Measurements from ENCODE around the gene UBQLN4. TPM values are rescaled to one million over a fixed set of nuclear protein-coding genes. Genes with fewer than 3 reads are reported as not detected.

The UBQLN4 gene
- total RNA-seq, 4 donors from 2014 or later, result 15.1 to 16.5 (median 16.2) TPM

- no peak for TF ChIP-seq CTCF (IDR thresholded peaks at IDR 0.05; ENCODE audit: low read depth)
Measured at GRCh38 chr1:156080241-156080862, 26.8 kb upstream of the UBQLN4 start.

GRCh38 chr1:156079762-156080161, 26.2 kb upstream of the UBQLN4 start:
- no peak for TF ChIP-seq CTCF (IDR thresholded peaks at IDR 0.05; ENCODE audit: low read depth)

- no peak for TF ChIP-seq CTCF (IDR thresholded peaks at IDR 0.05; ENCODE audit: low read depth)
Measured at GRCh38 chr1:156078728-156079127, 25.1 kb upstream of the UBQLN4 start.

GRCh38 chr1:156077430-156077760, 23.8 kb upstream of the UBQLN4 start:
- no peak for TF ChIP-seq CTCF (IDR thresholded peaks at IDR 0.05; ENCODE audit: low read depth)

DNA sequence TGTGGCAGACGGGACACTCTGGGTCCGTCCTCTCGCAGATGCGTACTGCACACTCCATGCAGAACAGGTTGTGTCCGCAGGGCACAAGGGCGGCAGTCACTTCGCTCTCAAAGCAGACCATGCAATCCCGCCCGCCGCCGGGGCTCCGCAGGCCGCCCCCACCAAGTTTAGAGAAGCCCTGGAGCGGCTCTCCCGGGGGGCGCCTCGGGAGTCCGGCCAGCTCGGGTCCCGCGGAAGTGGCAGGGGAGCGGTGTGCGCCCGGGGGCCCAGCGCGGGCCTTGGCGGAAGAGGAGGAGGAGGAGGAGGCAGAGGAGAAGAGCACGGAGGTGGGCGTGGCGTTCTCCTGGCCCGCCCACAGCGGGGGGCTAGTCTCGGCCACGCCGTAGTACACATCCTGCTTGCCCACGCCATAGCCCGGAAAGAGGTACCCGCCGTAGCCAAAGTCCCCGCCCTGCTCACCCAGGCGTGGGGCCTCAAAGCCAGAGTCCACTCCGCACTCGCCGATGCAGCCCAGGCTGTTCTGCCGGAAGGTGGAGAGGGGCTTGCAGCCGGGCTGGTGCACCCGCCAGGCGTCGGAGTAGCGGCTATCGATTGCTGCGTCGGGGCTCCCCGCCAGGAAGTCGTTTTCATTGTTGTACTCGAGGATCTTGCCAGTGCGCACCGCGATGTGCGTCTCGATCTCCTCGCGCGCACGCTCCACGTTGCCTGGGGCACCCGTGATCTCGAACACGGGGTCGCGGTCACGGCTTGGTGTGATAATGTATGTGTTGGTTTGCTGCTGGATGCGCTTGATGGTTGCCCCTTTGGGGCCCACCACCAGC, 23.2 kb upstream of the UBQLN4 start:
- no peak for TF ChIP-seq CTCF (IDR thresholded peaks at IDR 0.05; ENCODE audit: low read depth)

GRCh38 chr1:156075775-156076204, 22.2 kb upstream of the UBQLN4 start:
- no peak for TF ChIP-seq CTCF (IDR thresholded peaks at IDR 0.05; ENCODE audit: low read depth)

- no peak for TF ChIP-seq CTCF (IDR thresholded peaks at IDR 0.05; ENCODE audit: low read depth)
Measured at GRCh38 chr1:156075162-156075561, 21.6 kb upstream of the UBQLN4 start.

Data from subcutaneous adipose tissue (tissue), 4 donors.